ENCODE results near the gene MAD2L2.

Gene MAD2L2

DNA sequence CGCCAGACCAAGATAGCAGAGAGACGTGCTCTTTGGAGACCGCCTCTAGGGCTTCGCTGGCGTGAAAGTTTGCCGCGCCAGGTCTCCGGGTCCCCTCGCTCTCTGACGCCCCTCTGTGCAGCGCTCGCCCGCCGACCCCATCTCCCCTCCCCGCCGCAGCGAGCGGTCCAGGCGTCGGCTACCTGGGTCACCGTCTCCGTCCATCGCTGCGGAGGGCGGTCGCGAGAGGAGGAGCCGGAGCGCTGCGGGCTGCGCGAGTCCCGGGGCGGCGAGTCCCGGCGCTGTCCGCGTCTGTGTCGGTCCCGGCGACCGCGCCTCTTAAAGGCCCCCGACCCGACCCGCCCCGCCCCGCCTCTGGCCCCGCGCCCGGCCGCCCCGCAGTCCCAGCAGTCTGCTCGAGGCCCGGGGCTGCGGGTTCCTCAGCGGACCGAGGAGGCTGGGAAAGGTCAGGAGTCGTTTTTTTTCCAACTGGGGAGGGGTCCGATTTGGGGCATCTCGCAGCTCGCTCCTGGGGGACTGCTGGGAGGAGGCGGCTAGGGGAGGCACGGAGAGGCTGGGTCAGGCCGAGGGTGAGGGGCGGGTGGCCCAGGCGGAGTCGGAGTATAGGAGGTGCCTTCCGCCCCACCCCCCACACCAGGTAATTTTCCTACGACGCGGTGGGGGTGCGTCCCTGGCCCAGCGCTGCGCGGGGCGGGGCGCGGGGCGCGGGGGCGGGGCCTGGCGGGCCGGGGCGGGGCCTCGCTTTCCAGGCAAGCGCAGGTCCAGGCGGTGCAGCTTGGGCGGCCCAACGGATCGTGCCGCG lies 26.6 kb downstream of the MAD2L2 start, which contains the start of the genes FBXO2 and FBXO44:
Gene FBXO2, minus strand, starts transcription at position 293 of the 802 bp plus-strand sequence. Its CDS starts 89 bp downstream, at position 204.
Gene FBXO44, plus strand, starts transcription at position 741 of the 802 bp plus-strand sequence. CDS start 959 bp downstream, outside the sequence.
- TF ChIP-seq CREB1 (IDR thresholded peaks at IDR 0.05; ENCODE audit: low read depth): no peak
- TF ChIP-seq ZBTB7A (IDR thresholded peaks at IDR 0.05; ENCODE audit: low read depth): peak; percentile 41; the same call in 1 of the 2 replicates
- no peak for TF ChIP-seq TAF1 (IDR thresholded peaks at IDR 0.05; ENCODE audit: low read depth)
- TF ChIP-seq EGR1 (IDR thresholded peaks at IDR 0.05): no peak
- no peak for TF ChIP-seq TCF12 (IDR thresholded peaks at IDR 0.05; ENCODE audit: low read depth)

DNA sequence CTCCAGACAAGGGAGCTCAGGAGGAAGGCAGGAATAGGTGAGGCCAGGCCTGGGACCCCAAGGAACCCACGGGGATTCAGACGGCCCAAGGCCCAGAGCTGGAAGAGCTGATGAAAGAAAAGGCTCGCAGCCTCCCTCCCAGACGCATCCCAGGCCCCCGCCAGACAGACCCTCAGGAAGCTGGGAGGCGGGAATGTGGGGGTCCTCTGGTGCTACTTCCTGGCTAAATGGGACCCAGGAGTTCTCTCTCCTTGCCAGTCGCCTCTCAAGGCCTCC lies 27.1 kb downstream of the MAD2L2 start:
- TF ChIP-seq CEBPB (IDR thresholded peaks at IDR 0.05) (no peak), TCF12 (IDR thresholded peaks at IDR 0.05; ENCODE audit: low read depth) (no peak), FOXM1 (IDR thresholded peaks at IDR 0.05; ENCODE audit: borderline replicate concordance, low read depth) (no peak), TEAD4 (IDR thresholded peaks at IDR 0.05) (no peak), CREB1 (IDR thresholded peaks at IDR 0.05; ENCODE audit: low read depth) (no peak)
- TF ChIP-seq, protein P1, sequence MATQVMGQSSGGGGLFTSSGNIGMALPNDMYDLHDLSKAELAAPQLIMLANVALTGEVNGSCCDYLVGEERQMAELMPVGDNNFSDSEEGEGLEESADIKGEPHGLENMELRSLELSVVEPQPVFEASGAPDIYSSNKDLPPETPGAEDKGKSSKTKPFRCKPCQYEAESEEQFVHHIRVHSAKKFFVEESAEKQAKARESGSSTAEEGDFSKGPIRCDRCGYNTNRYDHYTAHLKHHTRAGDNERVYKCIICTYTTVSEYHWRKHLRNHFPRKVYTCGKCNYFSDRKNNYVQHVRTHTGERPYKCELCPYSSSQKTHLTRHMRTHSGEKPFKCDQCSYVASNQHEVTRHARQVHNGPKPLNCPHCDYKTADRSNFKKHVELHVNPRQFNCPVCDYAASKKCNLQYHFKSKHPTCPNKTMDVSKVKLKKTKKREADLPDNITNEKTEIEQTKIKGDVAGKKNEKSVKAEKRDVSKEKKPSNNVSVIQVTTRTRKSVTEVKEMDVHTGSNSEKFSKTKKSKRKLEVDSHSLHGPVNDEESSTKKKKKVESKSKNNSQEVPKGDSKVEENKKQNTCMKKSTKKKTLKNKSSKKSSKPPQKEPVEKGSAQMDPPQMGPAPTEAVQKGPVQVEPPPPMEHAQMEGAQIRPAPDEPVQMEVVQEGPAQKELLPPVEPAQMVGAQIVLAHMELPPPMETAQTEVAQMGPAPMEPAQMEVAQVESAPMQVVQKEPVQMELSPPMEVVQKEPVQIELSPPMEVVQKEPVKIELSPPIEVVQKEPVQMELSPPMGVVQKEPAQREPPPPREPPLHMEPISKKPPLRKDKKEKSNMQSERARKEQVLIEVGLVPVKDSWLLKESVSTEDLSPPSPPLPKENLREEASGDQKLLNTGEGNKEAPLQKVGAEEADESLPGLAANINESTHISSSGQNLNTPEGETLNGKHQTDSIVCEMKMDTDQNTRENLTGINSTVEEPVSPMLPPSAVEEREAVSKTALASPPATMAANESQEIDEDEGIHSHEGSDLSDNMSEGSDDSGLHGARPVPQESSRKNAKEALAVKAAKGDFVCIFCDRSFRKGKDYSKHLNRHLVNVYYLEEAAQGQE (IDR thresholded peaks at IDR 0.05; ENCODE audit: low read depth): no peak

DNA sequence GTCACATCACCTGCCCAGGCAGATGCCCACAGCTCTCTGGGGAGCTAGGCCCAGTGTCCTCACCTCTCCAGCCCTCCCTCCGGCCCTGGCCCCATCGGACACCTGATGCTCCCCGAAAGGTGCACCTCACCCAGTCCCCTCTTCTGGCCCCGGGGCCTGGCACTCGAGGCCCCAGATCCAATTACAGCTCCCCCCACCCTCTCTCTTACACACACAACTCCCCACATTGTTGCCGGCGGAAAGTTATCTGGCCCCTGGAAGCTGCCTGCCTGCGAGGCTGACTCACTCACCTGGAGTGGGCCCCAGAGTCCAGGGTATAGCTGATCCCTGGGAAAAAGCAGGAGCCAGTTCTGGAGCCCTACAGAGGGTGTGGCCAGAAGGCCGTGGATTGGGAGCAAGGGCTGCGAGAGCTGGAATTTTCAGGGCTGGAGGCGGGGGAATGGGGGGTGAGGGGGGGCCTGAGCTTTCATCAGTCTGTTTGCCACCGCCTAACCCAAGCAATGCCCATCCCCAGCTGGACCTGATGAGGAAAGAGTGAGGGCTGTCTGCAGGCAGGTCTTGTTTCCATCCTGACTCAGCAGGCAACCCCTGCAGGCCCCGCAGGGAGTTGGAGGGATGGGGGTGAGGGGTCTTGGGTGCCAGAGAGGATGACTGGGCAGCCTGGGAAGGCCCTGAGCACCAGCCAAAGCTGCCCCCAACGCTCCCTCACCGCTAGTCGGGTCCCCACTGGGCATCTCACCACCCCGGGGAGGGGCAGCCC lies 27.7 kb downstream of the MAD2L2 start:
- TF ChIP-seq TCF12 (IDR thresholded peaks at IDR 0.05; ENCODE audit: low read depth) (no peak), RAD21 (IDR thresholded peaks at IDR 0.05; ENCODE audit: low read depth) (peak; percentile 22; the same call in 1 of the 2 replicates)

DNA sequence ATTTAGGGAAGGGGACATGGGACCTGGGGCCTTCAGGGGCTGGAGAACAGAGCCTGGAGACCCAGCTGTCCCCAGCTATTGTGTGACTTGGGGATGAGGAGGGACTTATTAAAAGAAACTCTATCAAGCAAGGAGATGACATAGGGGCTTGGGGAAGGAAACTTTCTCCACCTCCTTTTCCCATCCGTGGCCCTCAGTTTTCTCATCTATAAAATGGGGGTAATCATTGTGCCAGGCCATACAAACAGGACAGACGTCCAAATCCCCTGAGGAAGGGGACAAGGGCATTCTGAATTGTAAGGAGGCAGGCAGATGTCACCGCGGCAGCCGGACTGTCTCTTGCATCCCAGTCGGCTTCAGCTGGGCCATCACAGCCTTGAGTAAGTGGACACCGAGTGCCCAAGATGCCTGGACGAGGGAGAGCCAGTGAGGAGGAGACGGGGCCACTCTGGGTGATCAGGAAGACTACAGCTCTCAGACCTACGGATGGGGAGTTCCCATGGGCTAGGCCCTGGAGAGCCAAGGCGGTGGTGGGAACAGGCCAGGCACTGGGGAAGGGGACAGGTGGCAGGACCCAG lies 28.7 kb downstream of the MAD2L2 start:
- TF ChIP-seq ZBTB7A (IDR thresholded peaks at IDR 0.05; ENCODE audit: low read depth): no peak
- TF ChIP-seq NFIC (IDR thresholded peaks at IDR 0.05): no peak
- no peak for TF ChIP-seq EGR1 (IDR thresholded peaks at IDR 0.05)
- no peak for TF ChIP-seq TAF1 (IDR thresholded peaks at IDR 0.05; ENCODE audit: low read depth)
- TF ChIP-seq CEBPB (IDR thresholded peaks at IDR 0.05): no peak
- TF ChIP-seq, protein P1 (IDR thresholded peaks at IDR 0.05; ENCODE audit: low read depth): no peak
- no peak for TF ChIP-seq TEAD4 (IDR thresholded peaks at IDR 0.05)
- TF ChIP-seq EP300 (IDR thresholded peaks at IDR 0.05; ENCODE audit: borderline replicate concordance): no peak
- no peak for TF ChIP-seq RAD21 (IDR thresholded peaks at IDR 0.05; ENCODE audit: low read depth)
- no peak for TF ChIP-seq TCF12 (IDR thresholded peaks at IDR 0.05; ENCODE audit: low read depth)
- no peak for TF ChIP-seq FOXM1 (IDR thresholded peaks at IDR 0.05; ENCODE audit: borderline replicate concordance, low read depth)
- TF ChIP-seq YY1 (IDR thresholded peaks at IDR 0.05; ENCODE audit: low read depth): no peak
- TF ChIP-seq, protein P2, sequence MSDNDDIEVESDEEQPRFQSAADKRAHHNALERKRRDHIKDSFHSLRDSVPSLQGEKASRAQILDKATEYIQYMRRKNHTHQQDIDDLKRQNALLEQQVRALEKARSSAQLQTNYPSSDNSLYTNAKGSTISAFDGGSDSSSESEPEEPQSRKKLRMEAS (IDR thresholded peaks at IDR 0.05): no peak
- TF ChIP-seq CREB1 (IDR thresholded peaks at IDR 0.05; ENCODE audit: low read depth): no peak
- TF ChIP-seq, protein P3, sequence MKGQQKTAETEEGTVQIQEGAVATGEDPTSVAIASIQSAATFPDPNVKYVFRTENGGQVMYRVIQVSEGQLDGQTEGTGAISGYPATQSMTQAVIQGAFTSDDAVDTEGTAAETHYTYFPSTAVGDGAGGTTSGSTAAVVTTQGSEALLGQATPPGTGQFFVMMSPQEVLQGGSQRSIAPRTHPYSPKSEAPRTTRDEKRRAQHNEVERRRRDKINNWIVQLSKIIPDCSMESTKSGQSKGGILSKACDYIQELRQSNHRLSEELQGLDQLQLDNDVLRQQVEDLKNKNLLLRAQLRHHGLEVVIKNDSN (IDR thresholded peaks at IDR 0.05): no peak

DNA sequence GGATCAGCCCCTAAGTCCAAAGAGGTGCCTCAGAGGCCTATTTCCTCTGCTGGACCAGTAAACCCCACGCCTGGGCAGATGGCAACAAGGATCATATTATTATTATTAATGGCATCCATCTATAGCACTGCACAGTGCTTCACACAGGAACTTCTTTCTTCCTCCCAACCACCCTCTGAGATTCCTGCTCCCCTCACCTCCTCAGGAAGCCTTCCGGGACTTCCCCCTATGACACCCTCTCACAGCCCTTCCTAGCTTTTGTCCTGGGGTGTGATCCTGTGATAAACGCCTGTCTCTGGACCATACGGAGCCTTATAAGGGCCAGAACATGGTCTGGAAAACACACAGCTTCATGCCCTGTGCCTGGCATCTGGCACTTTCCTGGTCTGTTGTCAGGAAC lies 29.9 kb downstream of the MAD2L2 start:
- TF ChIP-seq RAD21 (IDR thresholded peaks at IDR 0.05; ENCODE audit: low read depth): no peak
- TF ChIP-seq, protein P1 (IDR thresholded peaks at IDR 0.05; ENCODE audit: low read depth): no peak
- TF ChIP-seq EGR1 (IDR thresholded peaks at IDR 0.05): no peak
- TF ChIP-seq CREB1 (IDR thresholded peaks at IDR 0.05; ENCODE audit: low read depth): no peak
- no peak for TF ChIP-seq TCF12 (IDR thresholded peaks at IDR 0.05; ENCODE audit: low read depth)
- TF ChIP-seq CEBPB (IDR thresholded peaks at IDR 0.05): no peak
- TF ChIP-seq YY1 (IDR thresholded peaks at IDR 0.05; ENCODE audit: low read depth): no peak
- TF ChIP-seq TAF1 (IDR thresholded peaks at IDR 0.05; ENCODE audit: low read depth): no peak
- TF ChIP-seq, protein P2 (IDR thresholded peaks at IDR 0.05): no peak

Measured in Ishikawa (cell line).